SK-N-SH (cell line): ENCODE measurements around the gene PLIN3. TPM values are rescaled to one million over a fixed set of nuclear protein-coding genes. Genes with fewer than 3 reads are reported as not detected.

Source experiments
- CTCF ChIA-PET: fragments of 300-600, 350-600 bp; formaldehyde crosslinking; extraction: SDS; loops from one replicate; lab custom pipeline; 2021; lab: Yijun Ruan, JAX
- POLR2A ChIA-PET: fragments of 350-600 bp; sonication (Branson Sonifier 250); formaldehyde crosslinking; extraction: SDS; loops from one replicate; lab custom pipeline; 2020; ENCODE audit warnings: antibody characterized with exemption, inconsistent platforms; lab: Yijun Ruan, JAX
- DNase-seq: peaks from one replicate; pipeline ENCODE4 v3.0.0; 2012
- H2AFZ ChIP-seq: fragments of 200-600 bp; sonication (generic); 2 replicates; pipeline ENCODE4 v1.8.1; 2016; ENCODE audit warnings: antibody characterized with exemption, mild to moderate bottlenecking, low read depth
- H3F3A ChIP-seq: fragments of 200-600 bp; sonication (generic); replicated peaks from 2 replicates; pipeline ENCODE3; 2016; ENCODE audit warnings: antibody characterized with exemption, mild to moderate bottlenecking; ENCODE audit not compliant: insufficient read depth
- H3K27ac ChIP-seq, 2 experiments: fragments of 200-500 bp in 1 of 2; fragments of 200-600 bp in 1 of 2; sonication (Bioruptor generic) in 1 of 2; sonication (generic), shearing (Covaris generic) in 1 of 2; 2 replicates each; pipeline versions ENCODE4 v1.5.1 to v1.6.1; 2014 to 2016; ENCODE audit warnings: low read depth in 2 of 2, inconsistent platforms in 1 of 2, low read length in 1 of 2, mild to moderate bottlenecking in 1 of 2, mixed read lengths in 1 of 2
- H3K27me3 ChIP-seq: fragments of 200-600 bp; sonication (generic), shearing (Covaris generic); 2 replicates; pipeline ENCODE4 v1.6.1; 2016; ENCODE audit warnings: mixed run types; ENCODE audit not compliant: insufficient read depth
- H3K36me3 ChIP-seq, 2 experiments: fragments of 200-500 bp in 1 of 2; fragments of 200-600 bp in 1 of 2; sonication (Bioruptor generic) in 1 of 2; sonication (generic) in 1 of 2; replicated peaks in 1 of 2; 2 replicates each; pipeline versions ENCODE3 to v1.5.1; 2014 to 2016; ENCODE audit warnings: low read length in 1 of 2, mild to moderate bottlenecking in 1 of 2; ENCODE audit not compliant: insufficient read depth in 2 of 2, control insufficient read depth in 1 of 2
- H3K4me1 ChIP-seq, 2 experiments: fragments of 200-500 bp in 1 of 2; fragments of 200-600 bp in 1 of 2; sonication (Bioruptor generic) in 1 of 2; sonication (generic), shearing (Covaris generic) in 1 of 2; 2 replicates each; pipeline versions ENCODE4 v1.5.1 to v1.6.1; 2014 to 2016; ENCODE audit warnings: low read depth in 1 of 2, low read length in 1 of 2, mixed run types in 1 of 2; ENCODE audit not compliant: insufficient read depth in 2 of 2, control insufficient read depth in 1 of 2
- H3K4me2 ChIP-seq: fragments of 200-600 bp; sonication (generic), shearing (Covaris generic); 2 replicates; pipeline ENCODE4 v1.6.1; 2017; ENCODE audit warnings: mixed run types
- H3K4me3 ChIP-seq, 2 experiments: fragments of 200-500 bp in 1 of 2; fragments of 200-600 bp in 1 of 2; sonication (Bioruptor generic) in 1 of 2; sonication (generic), shearing (Covaris generic) in 1 of 2; 2 replicates each; pipeline versions ENCODE4 v1.5.1 to v1.8.1; 2014 to 2016; ENCODE audit warnings: low read depth in 2 of 2, inconsistent platforms in 1 of 2, low read length in 1 of 2, mild to moderate bottlenecking in 1 of 2, mixed read lengths in 1 of 2, moderate library complexity in 1 of 2
- H3K79me2 ChIP-seq: fragments of 200-600 bp; sonication (generic); 2 replicates; pipeline ENCODE4 v1.8.1; 2017; ENCODE audit warnings: mild to moderate bottlenecking; ENCODE audit not compliant: insufficient read depth
- H3K9ac ChIP-seq: fragments of 200-600 bp; sonication (generic); 2 replicates; pipeline ENCODE4 v1.6.1; 2017; ENCODE audit warnings: mixed run types
- H3K9me2 ChIP-seq: fragments of 200-600 bp; sonication (generic); 2 replicates; pipeline ENCODE4 v1.6.1; 2017; ENCODE audit warnings: mixed run types
- H3K9me3 ChIP-seq: fragments of 200-600 bp; sonication (generic); 2 replicates; pipeline ENCODE4 v1.6.1; 2017; ENCODE audit warnings: mixed run types, mild to moderate bottlenecking, moderate library complexity
- H4K20me1 ChIP-seq: fragments of 200-600 bp; sonication (generic); 2 replicates; pipeline ENCODE4 v1.6.1; 2017; ENCODE audit warnings: mild to moderate bottlenecking, mixed run types; ENCODE audit not compliant: insufficient read depth
- ELF1 ChIP-seq: IDR thresholded peaks from 2 replicates; pipeline ENCODE4 v1.4.0; 2012
- EP300 ChIP-seq, 2 experiments: IDR thresholded peaks; 2 replicates each; pipeline versions ENCODE4 v1.4.0 to v1.6.1; 2012; ENCODE audit warnings: borderline replicate concordance in 1 of 2, low read depth in 1 of 2, low read length in 1 of 2
- GATA2 ChIP-seq: sonication (generic); formaldehyde crosslinking; IDR thresholded peaks from 2 replicates; pipeline ENCODE4 v1.5.0; 2020; ENCODE audit warnings: mild to moderate bottlenecking, missing genetic modification reagents
- MXI1 ChIP-seq: IDR thresholded peaks from 2 replicates; pipeline ENCODE4 v1.6.1; 2012; ENCODE audit warnings: mild to moderate bottlenecking, low read depth, low read length, improper control_type of control experiment
- POLR2AphosphoS5 ChIP-seq: IDR thresholded peaks from 2 replicates; pipeline ENCODE4 v1.6.1; 2012; ENCODE audit warnings: low read depth, low read length
- RAD21 ChIP-seq: IDR thresholded peaks from 2 replicates; pipeline ENCODE4 v1.6.1; 2012; ENCODE audit warnings: mild to moderate bottlenecking, low read length
- RCOR1 ChIP-seq: fragments of 150-350 bp; IDR thresholded peaks from 2 replicates; pipeline ENCODE4 v1.6.1; 2017; ENCODE audit warnings: antibody characterized with exemption, low read length
- SMC3 ChIP-seq: IDR thresholded peaks from 2 replicates; pipeline ENCODE4 v1.6.1; 2012; ENCODE audit warnings: low read depth, low read length, improper control_type of control experiment
- WGBS: methylation state at CpG from one replicate; pipeline ENCODE4 v1.1.6; 2017; ENCODE audit warnings: low lambda C conversion rate; 5-methylcytosine and 5-hydroxymethylcytosine counted together
- polyA plus RNA-seq, 3 experiments: library from polyadenylated mRNA; depleted of rRNA; stranded (reverse); fragments of >200 nt; gene quantifications; 2 replicates each; pipeline ENCODE4 v1.2.3, GENCODE V29; 2012
- TF ChIP-seq, protein P1 (sequence below): fragments of 150-350 bp; IDR thresholded peaks from 2 replicates; pipeline ENCODE4 v1.6.1; 2017; ENCODE audit warnings: antibody characterized with exemption, low read length, low read depth, borderline replicate concordance
- TF ChIP-seq, protein P2 (sequence below): IDR thresholded peaks from 2 replicates; pipeline ENCODE4 v1.4.0; 2012; ENCODE audit warnings: low read depth
- TF ChIP-seq, protein P3 (sequence below): IDR thresholded peaks from 2 replicates; pipeline ENCODE4; 2012
- TF ChIP-seq, protein P4 (sequence below): fragments of 200-600 bp; sonication (generic); IDR thresholded peaks from 2 replicates; pipeline ENCODE4 v1.6.1; 2017; ENCODE audit warnings: antibody characterized with exemption, mild to moderate bottlenecking, moderate library complexity

Gene PLIN3
- polyA plus RNA-seq, 1 of the 3 experiments (the other 2 are of a cell fraction): 129 TPM

DNA sequence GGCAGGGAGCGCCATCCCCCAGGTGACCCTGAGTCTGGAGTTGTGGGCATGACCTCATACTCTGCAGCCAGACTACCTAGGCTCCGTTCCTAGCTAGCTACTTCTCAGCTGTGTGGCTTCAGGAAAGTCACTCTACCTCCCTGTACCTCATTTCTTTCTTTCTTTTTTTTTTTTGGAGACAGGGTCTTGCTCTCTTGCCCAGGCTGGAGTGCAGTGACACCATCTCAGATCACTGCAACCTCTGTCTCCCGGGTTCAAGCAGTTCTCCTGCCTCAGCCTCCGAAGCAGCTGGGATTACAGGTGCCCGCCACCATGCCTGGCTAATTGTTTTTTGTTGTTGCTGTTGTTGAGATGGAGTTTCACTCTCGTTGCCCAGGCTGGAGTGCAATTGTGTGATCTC, 15.0 kb downstream of the PLIN3 start:
- 97% methylated on average over 6 of the region's 6 CpGs for WGBS
- Histone ChIP-seq H4K20me1 (no peaks in the 10 kb centered on the region), H3K79me2 (0 out of 2 replicates have a peak, but pooled peaks cover 9% of the 10 kb centered on the region), H3F3A (peaks cover 6% of the 10 kb centered on the region), H3K27me3 (no peaks in the 10 kb centered on the region), H3K4me2 (no peak overlapping the region), H2AFZ (no peak overlapping the region), H3K9me3 (no peaks in the 10 kb centered on the region), H3K4me1 (no peaks in the 10 kb centered on the region), H3K27ac (no peak overlapping the region), H3K9me2 (no peaks in the 10 kb centered on the region), H3K36me3 (peaks cover 4 to 52% of the 10 kb centered on the region in 2 experiments), H3K9ac (no peak overlapping the region), H3K4me3 (no peak overlapping the region)
- CTCF ChIA-PET: interaction anchor here (0.6 to 17.9 kb wide), 12 partner anchors 7 to 1876 kb away, joined by 3 to 409 read pairs (median 10); partner anchors contain the start of genes ARRDC5 and PLIN3
- TF ChIP-seq, protein P1, sequence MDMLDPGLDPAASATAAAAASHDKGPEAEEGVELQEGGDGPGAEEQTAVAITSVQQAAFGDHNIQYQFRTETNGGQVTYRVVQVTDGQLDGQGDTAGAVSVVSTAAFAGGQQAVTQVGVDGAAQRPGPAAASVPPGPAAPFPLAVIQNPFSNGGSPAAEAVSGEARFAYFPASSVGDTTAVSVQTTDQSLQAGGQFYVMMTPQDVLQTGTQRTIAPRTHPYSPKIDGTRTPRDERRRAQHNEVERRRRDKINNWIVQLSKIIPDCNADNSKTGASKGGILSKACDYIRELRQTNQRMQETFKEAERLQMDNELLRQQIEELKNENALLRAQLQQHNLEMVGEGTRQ: no peak
- TF ChIP-seq RCOR1 (no peak), ELF1 (no peak), MXI1 (no peak), POLR2AphosphoS5 (no peak), GATA2 (CRISPR knock-in tag) (no peak), EP300 (IDR thresholded peaks at IDR 0.05; ENCODE audit: borderline replicate concordance in 1 of 2, low read depth in 1 of 2, low read length in 1 of 2) (no peak)
- TF ChIP-seq, protein P2, sequence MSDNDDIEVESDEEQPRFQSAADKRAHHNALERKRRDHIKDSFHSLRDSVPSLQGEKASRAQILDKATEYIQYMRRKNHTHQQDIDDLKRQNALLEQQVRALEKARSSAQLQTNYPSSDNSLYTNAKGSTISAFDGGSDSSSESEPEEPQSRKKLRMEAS: no peak
- TF ChIP-seq, protein P3, sequence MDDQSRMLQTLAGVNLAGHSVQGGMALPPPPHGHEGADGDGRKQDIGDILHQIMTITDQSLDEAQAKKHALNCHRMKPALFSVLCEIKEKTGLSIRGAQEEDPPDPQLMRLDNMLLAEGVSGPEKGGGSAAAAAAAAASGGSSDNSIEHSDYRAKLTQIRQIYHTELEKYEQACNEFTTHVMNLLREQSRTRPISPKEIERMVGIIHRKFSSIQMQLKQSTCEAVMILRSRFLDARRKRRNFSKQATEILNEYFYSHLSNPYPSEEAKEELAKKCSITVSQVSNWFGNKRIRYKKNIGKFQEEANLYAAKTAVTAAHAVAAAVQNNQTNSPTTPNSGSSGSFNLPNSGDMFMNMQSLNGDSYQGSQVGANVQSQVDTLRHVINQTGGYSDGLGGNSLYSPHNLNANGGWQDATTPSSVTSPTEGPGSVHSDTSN: no peak
- POLR2A ChIA-PET: no interaction called here
- DNase-seq: no peak

DNA sequence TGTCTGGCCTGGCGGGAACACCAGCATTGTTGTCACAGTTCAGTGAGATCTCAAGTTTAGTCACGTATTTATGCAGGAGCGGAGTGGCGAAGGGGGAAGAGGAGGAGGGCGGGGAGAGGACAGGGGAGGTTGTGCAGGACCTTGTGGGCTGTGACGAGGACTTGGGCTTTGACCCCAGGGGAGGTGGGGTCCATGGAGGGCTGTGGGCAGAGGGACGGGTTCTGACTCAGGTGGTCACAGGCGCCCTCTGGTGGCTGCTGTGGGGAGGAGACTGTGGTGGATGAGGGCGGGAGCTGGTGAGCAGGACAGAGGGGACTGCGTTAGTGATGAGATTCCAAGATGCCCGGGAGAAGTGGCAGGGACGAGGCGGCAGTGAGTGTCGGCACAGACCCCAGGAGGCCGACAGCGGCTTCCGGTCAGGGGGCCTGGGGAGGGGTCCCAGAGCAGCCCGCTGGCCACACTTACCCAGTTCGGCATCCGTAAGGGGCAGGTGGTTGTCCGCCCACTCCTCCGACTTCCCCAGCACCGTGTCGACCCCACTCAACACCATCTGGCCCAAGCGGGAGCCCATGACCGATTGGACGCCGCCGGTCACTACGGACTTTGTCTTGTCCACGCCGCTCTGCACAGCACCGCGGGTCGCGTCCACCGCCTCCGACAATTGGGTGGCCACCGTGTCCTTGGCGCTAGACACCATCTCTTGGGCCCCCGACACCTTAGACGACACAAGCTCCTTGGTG, 15.7 kb downstream of the PLIN3 start:
- ChIA-PET POLR2A (interaction anchor here (1.4 kb wide), 1 partner anchor 42 kb away, joined by 14 read pairs; no protein-coding TSS in a partner anchor), CTCF (interaction anchor here (0.6 to 17.9 kb wide), 42 partner anchors 8 to 1875 kb away, joined by 3 to 409 read pairs (median 4); partner anchors contain the start of genes ARRDC5, PLIN3 and TICAM1)
- H2AFZ ChIP-seq: no peak overlapping the region
- peaks cover 8 to 50% of the 10 kb centered on the region in 2 experiments for H3K36me3 ChIP-seq
- H3K79me2 ChIP-seq: 0 out of 2 replicates have a peak, but pooled peaks cover 9% of the 10 kb centered on the region
- no peak overlapping the region for H3K4me2 ChIP-seq
- no peak overlapping the region for H3K27ac ChIP-seq
- WGBS: 75% methylated on average over 34 of the region's 42 CpGs
- H3K9me3 ChIP-seq: no peaks in the 10 kb centered on the region
- H3K4me3 ChIP-seq: peak overlapping the region in 1 of 2 experiments; percentile 41; a peak in 1 of 4 replicates
- no peaks in the 10 kb centered on the region for H3K9me2 ChIP-seq
- no peak overlapping the region for H3K9ac ChIP-seq
- peaks cover 6% of the 10 kb centered on the region for H3F3A ChIP-seq
- H4K20me1 ChIP-seq: no peaks in the 10 kb centered on the region
- H3K27me3 ChIP-seq: no peaks in the 10 kb centered on the region
- DNase-seq: peak; percentile 94
- H3K4me1 ChIP-seq: no peaks in the 10 kb centered on the region
- TF ChIP-seq SMC3: peak; percentile 90
- TF ChIP-seq, protein P4, sequence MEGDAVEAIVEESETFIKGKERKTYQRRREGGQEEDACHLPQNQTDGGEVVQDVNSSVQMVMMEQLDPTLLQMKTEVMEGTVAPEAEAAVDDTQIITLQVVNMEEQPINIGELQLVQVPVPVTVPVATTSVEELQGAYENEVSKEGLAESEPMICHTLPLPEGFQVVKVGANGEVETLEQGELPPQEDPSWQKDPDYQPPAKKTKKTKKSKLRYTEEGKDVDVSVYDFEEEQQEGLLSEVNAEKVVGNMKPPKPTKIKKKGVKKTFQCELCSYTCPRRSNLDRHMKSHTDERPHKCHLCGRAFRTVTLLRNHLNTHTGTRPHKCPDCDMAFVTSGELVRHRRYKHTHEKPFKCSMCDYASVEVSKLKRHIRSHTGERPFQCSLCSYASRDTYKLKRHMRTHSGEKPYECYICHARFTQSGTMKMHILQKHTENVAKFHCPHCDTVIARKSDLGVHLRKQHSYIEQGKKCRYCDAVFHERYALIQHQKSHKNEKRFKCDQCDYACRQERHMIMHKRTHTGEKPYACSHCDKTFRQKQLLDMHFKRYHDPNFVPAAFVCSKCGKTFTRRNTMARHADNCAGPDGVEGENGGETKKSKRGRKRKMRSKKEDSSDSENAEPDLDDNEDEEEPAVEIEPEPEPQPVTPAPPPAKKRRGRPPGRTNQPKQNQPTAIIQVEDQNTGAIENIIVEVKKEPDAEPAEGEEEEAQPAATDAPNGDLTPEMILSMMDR: peak; percentile 91
- TF ChIP-seq RAD21: peak; percentile 76
- TF ChIP-seq EP300 (IDR thresholded peaks at IDR 0.05; ENCODE audit: borderline replicate concordance in 1 of 2, low read depth in 1 of 2, low read length in 1 of 2): no peak
